ENCODE results near the gene FSTL1.

Gene FSTL1

GRCh38 chr3:120352017-120352416, 98.8 kb downstream of the FSTL1 start:
- DNase-seq (ENCODE audit: low spot score): no peak
- TF ChIP-seq, protein P1, sequence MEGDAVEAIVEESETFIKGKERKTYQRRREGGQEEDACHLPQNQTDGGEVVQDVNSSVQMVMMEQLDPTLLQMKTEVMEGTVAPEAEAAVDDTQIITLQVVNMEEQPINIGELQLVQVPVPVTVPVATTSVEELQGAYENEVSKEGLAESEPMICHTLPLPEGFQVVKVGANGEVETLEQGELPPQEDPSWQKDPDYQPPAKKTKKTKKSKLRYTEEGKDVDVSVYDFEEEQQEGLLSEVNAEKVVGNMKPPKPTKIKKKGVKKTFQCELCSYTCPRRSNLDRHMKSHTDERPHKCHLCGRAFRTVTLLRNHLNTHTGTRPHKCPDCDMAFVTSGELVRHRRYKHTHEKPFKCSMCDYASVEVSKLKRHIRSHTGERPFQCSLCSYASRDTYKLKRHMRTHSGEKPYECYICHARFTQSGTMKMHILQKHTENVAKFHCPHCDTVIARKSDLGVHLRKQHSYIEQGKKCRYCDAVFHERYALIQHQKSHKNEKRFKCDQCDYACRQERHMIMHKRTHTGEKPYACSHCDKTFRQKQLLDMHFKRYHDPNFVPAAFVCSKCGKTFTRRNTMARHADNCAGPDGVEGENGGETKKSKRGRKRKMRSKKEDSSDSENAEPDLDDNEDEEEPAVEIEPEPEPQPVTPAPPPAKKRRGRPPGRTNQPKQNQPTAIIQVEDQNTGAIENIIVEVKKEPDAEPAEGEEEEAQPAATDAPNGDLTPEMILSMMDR (IDR thresholded peaks at IDR 0.05; ENCODE audit: extremely low read depth, missing control alignments): no peak

- TF ChIP-seq, protein P1 (IDR thresholded peaks at IDR 0.05; ENCODE audit: extremely low read depth, missing control alignments): no peak
- DNase-seq (ENCODE audit: low spot score): no peak
Observed at GRCh38 chr3:120350401-120350941, 100.3 kb downstream of the FSTL1 start.

DNA sequence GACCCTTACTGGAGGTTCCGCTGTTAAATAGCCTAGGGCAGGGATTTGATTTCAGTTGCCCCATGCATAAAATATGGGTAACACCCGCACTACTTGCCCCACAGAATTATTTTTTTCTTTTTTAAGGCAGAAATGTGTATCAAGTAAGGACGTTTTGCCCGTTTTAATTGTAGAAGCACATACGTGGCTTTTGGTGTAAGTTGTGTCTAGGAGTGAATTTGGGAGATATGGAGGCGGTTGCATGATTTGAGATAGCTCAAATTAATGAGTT, 101.0 kb downstream of the FSTL1 start:
- peak; percentile 18 for DNase-seq (ENCODE audit: low spot score)
- TF ChIP-seq, protein P1 (IDR thresholded peaks at IDR 0.05; ENCODE audit: extremely low read depth, missing control alignments): no peak

- peak; percentile 94 for DNase-seq (ENCODE audit: low spot score)
- TF ChIP-seq, protein P1 (IDR thresholded peaks at IDR 0.05; ENCODE audit: extremely low read depth, missing control alignments): peak; percentile 30
Observed at GRCh38 chr3:120348991-120349854, 101.6 kb downstream of the FSTL1 start, which contains the start of gene LRRC58. TSS of gene LRRC58 (minus strand) at chr3:120349354. CDS start at chr3:120349243, 111 bp downstream.

GRCh38 chr3:120348065-120348990, 102.5 kb downstream of the FSTL1 start:
- peak; percentile 32 for DNase-seq (ENCODE audit: low spot score)
- TF ChIP-seq, protein P1 (IDR thresholded peaks at IDR 0.05; ENCODE audit: extremely low read depth, missing control alignments): no peak

- TF ChIP-seq, protein P1 (IDR thresholded peaks at IDR 0.05; ENCODE audit: extremely low read depth, missing control alignments): no peak
- DNase-seq (ENCODE audit: low spot score): peak; percentile 38
Observed at GRCh38 chr3:120344349-120344748, 106.4 kb downstream of the FSTL1 start.
